Measurements from ENCODE around the gene PTPRN2.

GRCh38 chr7:158344706-158345300 is 242.8 kb downstream of the PTPRN2 start:
- no peak for TF ChIP-seq CTCF (IDR thresholded peaks at IDR 0.05; ENCODE audit: extremely low read depth in 1 of 2, insufficient read depth in 1 of 2, low read depth in 1 of 2, low read length in 2 of 2)
- no peak for TF ChIP-seq POLR2AphosphoS5 (IDR thresholded peaks at IDR 0.05; ENCODE audit: insufficient read depth, low read depth, low read length)
- no peak for TF ChIP-seq JUN (IDR thresholded peaks at IDR 0.05; ENCODE audit: borderline replicate concordance, insufficient read depth, insufficient read length, low read depth)
- TF ChIP-seq POLR2A (IDR thresholded peaks at IDR 0.05; ENCODE audit: low read depth, low read length) = no peak

Measured in endothelial cell of umbilical vein (primary cell).